NT2/D1 (cell line): ENCODE data around the gene GPR146.

Experiments used
- DNase-seq: peaks from one replicate; pipeline ENCODE4 v3.0.0-alpha.2; 2011; ENCODE audit warnings: low read depth, low spot score
- H3K27me3 ChIP-seq: 2 replicates; pipeline ENCODE4 v1.6.0; 2011; ENCODE audit warnings: mild to moderate bottlenecking; ENCODE audit not compliant: insufficient read length, insufficient read depth
- H3K36me3 ChIP-seq: 2 replicates; pipeline ENCODE4 v1.6.1; 2011; ENCODE audit warnings: mild to moderate bottlenecking, low read length, mixed read lengths; ENCODE audit not compliant: insufficient read depth, insufficient read length
- H3K4me1 ChIP-seq: 2 replicates; pipeline ENCODE4 v1.5.1; 2011; ENCODE audit not compliant: insufficient read depth, insufficient read length
- H3K4me3 ChIP-seq: 2 replicates; pipeline ENCODE4 v1.5.1; 2011; ENCODE audit warnings: low read depth; ENCODE audit not compliant: insufficient read length
- H3K9ac ChIP-seq: 2 replicates; pipeline ENCODE4 v1.6.0; 2011; ENCODE audit warnings: low read depth; ENCODE audit not compliant: insufficient read length
- H3K9me3 ChIP-seq: 2 replicates; pipeline ENCODE4 v1.5.1; 2011; ENCODE audit warnings: mild to moderate bottlenecking, low read length; ENCODE audit not compliant: insufficient read depth
- SUZ12 ChIP-seq: IDR thresholded peaks from 2 replicates; pipeline ENCODE4 v1.6.1; 2011; ENCODE audit not compliant: insufficient read length, insufficient read depth; ENCODE audit errors: extremely low read depth
- YY1 ChIP-seq: IDR thresholded peaks from 2 replicates; pipeline ENCODE4 v1.6.1; 2011; ENCODE audit not compliant: insufficient read length, insufficient read depth
- ZNF274 ChIP-seq: IDR thresholded peaks from 2 replicates; pipeline ENCODE4 v1.6.1; 2011; ENCODE audit warnings: mild to moderate bottlenecking, low read depth, low read length

Gene GPR146

DNA sequence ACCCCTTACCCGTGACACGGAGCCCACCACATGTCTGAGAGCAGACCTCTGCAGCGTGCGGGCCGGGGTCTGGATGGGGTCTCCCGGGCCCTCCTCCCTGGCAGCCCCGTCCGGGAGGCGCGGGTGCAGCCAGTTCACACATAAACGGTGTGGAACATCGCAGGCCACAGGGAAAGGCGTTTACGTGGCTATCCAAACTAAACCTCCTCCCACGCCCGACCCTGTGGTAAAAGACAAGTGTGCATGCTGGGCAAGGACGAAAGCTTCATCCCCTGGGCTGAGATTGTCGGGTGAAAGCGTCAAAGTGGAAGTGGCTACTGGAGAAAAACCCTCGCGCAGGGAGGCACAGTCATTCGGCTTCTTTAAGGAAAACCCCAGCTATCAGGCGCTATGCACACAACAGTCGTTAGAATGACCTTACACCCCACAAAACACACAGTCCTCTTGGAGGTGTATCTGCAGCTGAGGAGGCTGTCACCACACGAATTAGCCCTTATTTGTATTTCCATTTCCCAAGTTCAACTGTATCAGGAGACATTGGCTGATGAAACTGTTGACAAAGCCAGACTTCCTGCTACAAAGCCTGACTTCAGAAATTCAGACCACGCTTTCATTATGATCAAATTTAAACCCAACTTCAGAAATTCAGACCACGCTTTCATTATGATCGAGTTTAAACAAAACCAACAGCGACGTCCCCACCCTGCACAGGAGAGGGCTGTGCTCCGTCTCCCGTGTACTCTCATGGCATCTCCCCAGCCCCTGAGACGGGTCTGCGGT lies 58.9 kb downstream of the GPR146 start:
- DNase-seq = no peak
- Histone ChIP-seq H3K4me3 (no peak overlapping the region), H3K9ac (no peak overlapping the region), H3K36me3 (peaks cover 55% of the 10 kb centered on the region), H3K9me3 (no peaks in the 10 kb centered on the region), H3K27me3 (no peaks in the 10 kb centered on the region), H3K4me1 (peaks cover 15% of the 10 kb centered on the region)
- TF ChIP-seq ZNF274 (no peak), YY1 (no peak), SUZ12 (no peak)

DNA sequence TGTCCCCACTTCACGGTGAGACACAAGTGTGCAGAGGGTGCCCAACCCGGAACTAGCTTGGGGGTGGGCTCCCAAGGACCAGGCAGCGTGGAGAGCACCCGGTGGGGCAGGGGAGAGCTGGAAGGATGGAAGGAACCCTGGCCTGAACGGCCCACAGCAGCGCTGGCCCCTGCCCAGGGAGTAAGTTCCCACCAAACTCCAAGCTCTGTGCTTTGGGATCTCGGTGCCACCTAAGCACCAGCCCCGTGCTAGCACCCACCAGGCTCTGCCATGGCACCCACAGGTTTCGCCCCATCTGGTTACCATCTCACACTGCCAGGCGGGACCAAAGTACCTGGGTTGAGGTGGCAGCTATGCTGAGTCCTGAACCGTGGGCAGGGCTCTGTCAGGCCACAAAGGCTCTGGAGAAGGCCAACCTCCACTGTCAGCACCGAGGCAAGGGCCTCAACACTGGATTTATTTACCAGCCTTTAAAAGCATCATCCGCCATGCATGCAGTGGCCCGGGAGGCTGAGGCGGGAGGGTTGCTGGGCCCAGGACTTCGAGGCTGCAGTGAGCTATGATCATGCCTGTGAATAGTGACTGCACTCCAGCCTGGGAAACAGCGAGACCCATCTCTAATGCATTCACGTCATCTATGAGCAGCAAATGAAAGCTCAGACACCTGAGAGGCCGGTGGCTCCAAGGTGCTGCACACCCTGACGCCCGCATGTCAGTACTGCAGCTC lies 59.6 kb downstream of the GPR146 start:
- peaks cover 15% of the 10 kb centered on the region for H3K4me1 ChIP-seq
- H3K27me3 ChIP-seq = no peaks in the 10 kb centered on the region
- H3K9me3 ChIP-seq = no peaks in the 10 kb centered on the region
- no peak for TF ChIP-seq SUZ12
- no peak for DNase-seq
- peaks cover 52% of the 10 kb centered on the region for H3K36me3 ChIP-seq
- no peak overlapping the region for H3K4me3 ChIP-seq
- H3K9ac ChIP-seq = no peak overlapping the region

DNA sequence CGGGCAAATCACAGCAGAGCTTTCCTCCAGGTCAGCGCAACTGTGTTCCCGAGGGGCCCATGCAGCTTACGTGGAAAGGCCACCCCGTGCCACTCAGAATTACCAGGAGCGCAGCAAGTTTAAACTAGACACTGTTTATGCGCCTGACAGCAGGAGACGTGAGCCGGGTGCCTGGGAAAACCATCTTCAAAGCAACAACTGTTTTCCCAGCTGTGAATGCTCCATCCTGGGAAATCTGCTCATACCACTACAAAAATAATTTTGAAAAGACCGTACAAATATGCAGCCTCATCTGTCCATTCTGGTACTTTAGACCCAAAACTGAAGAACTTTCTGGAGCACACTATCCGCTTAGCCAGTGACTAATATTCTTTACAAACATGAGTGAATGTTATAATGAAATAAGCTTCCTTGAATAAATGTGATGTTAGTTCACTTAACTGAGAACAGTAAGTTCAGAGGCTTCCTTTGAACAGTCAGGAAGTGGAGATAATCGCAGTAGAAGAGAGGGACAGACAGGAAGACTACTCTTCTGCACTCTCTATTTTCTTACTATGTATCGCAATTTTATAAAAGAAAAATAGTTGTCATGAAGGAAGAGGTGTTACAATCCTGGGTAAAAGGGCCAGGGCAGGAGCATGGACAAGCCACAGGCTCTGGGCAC lies 60.3 kb downstream of the GPR146 start:
- Histone ChIP-seq H3K36me3 (peaks cover 45% of the 10 kb centered on the region), H3K4me3 (no peak overlapping the region), H3K4me1 (peaks cover 15% of the 10 kb centered on the region), H3K27me3 (no peaks in the 10 kb centered on the region), H3K9me3 (no peaks in the 10 kb centered on the region), H3K9ac (no peak overlapping the region)
- no peak for DNase-seq
- no peak for TF ChIP-seq YY1
- TF ChIP-seq SUZ12 = no peak
- no peak for TF ChIP-seq ZNF274

DNA sequence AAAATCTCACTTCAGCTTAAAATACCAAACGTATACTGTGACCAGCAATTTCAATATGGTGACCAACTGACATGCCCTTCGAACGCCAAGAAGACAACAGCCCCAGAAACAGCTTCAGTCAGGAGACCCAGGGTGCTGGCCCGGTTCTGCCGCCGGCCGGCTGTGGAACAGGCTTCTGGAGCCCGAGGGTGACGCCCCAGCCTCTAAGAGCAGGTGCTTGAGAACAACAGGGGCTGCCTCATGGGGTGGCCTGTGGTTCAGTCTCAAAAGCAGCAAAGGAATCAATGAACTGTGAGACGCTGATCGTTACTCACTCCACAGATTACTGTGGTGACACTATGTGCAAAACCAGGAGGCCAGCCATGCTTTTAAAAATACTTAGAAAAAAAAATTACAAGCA lies 60.8 kb downstream of the GPR146 start:
- Histone ChIP-seq H3K4me3 (no peak overlapping the region), H3K9ac (no peak overlapping the region), H3K4me1 (peaks cover 19% of the 10 kb centered on the region), H3K9me3 (no peaks in the 10 kb centered on the region), H3K27me3 (no peaks in the 10 kb centered on the region), H3K36me3 (peaks cover 44% of the 10 kb centered on the region)
- TF ChIP-seq YY1 = no peak
- no peak for TF ChIP-seq ZNF274
- TF ChIP-seq SUZ12 = no peak
- DNase-seq = no peak

DNA sequence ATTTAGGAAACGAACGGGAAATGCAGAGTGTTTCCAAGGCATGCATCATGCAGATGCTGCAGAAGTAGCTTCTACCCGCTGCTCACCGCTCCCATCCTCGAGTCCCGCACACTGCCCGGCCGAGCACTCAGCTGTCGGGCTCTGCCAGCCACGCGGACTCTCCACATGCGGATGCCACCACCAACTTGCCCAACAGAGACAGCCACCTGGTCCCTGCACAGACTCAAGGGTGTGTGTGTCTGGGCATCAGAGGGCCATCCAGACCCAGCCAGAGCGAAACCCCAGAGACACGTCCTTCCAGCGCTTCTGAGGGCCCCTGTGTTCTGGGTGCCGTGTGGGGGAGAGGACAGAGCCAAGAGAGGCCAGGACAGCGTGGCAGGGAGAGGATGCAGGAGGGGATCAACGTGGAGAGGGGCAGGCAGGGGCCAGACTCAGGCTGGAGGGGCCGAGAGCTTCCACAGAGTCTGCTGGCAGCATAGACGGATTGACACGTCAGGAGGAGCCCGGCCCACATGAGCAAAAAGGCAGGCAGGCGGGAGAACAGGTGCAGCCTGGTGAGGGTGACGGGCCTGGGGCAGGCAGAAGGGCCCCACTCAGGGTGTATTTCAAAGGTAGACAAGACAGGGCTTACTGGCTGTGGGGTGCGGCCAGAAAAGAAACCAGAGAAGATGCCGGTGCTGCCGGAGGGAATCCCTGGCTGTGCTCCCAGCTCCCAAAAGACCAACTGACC lies 61.9 kb downstream of the GPR146 start:
- TF ChIP-seq SUZ12 = no peak
- TF ChIP-seq YY1 = no peak
- TF ChIP-seq ZNF274 = no peak
- H3K4me1 ChIP-seq = peaks cover 11% of the 10 kb centered on the region
- H3K36me3 ChIP-seq = peaks cover 47% of the 10 kb centered on the region
- H3K9ac ChIP-seq = no peak overlapping the region
- no peak overlapping the region for H3K4me3 ChIP-seq
- no peak for DNase-seq
- H3K9me3 ChIP-seq = no peaks in the 10 kb centered on the region
- H3K27me3 ChIP-seq = no peaks in the 10 kb centered on the region

DNA sequence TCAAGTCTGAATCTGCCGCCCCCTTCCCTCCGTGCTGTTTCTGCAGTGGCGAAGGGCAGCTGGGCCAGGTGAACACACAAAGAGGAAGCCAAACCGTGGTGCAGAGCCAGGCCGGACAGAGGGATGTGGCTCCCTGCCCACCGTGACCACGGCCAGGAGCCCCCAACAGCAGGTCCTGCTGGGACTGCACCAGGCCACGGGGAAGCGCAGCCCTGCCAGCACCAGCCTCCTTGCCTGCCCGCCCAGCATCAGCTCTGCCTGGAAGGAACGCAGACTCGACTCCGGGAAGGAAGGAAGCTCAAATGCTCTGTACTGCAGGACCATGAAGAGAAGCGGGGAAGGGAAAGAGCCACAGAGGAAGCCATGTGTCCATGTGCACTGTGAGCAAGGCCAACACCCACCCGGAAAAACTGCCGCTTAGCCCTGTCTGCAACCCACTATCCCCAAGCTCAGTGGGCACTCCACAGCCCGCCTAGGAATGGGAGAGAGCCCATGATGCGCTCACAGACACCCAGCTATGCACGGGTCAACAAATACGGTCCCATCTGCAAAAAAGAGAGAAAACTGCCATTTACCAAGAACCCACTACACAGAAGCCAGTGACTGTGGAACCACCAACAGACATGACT lies 62.6 kb downstream of the GPR146 start:
- Histone ChIP-seq H3K9ac (no peak overlapping the region), H3K9me3 (no peaks in the 10 kb centered on the region), H3K27me3 (no peaks in the 10 kb centered on the region), H3K4me1 (peaks cover 5% of the 10 kb centered on the region), H3K36me3 (peaks cover 52% of the 10 kb centered on the region), H3K4me3 (no peak overlapping the region)
- no peak for DNase-seq
- TF ChIP-seq ZNF274 (no peak), SUZ12 (no peak), YY1 (no peak)
